ENCODE measurements around the gene SLC2A5. TPM values are rescaled to one million over a fixed set of nuclear protein-coding genes. Genes with fewer than 3 reads are reported as not detected.

SLC2A5 gene
- under 0.01 and 0.46 TPM in 2 replicates for total RNA-seq

GRCh38 chr1:9069326-9070100, at the start of gene SLC2A5:
TSS of gene SLC2A5 (minus strand) at chr1:9069635. CDS start at chr1:9069536, 99 bp downstream.

Other genes starting within 250 kb of the SLC2A5 start
- gene ENO1, start 190.9 kb downstream of the SLC2A5 start, total RNA-seq: 1,506 and 2,208 TPM in 2 replicates
- not detected in 2 replicates for gene CA6, start 123.8 kb downstream of the SLC2A5 start, total RNA-seq
- gene SLC2A7, start 43.2 kb downstream of the SLC2A5 start, total RNA-seq: not detected in 2 replicates
- gene GPR157, start 59.5 kb upstream of the SLC2A5 start, total RNA-seq: 5.5 and 5.6 TPM in 2 replicates
- gene H6PD, start 165.1 kb upstream of the SLC2A5 start, total RNA-seq: 5.7 and 16.1 TPM in 2 replicates
- 10.4 and 11.1 TPM in 2 replicates for gene SPSB1, start 223.3 kb upstream of the SLC2A5 start, total RNA-seq

Data from hair follicular keratinocyte (primary cell).